Urinary bladder (tissue), 4 donors: ENCODE data around the gene WFDC1. TPM values are rescaled to one million over a fixed set of nuclear protein-coding genes. Genes with fewer than 3 reads are reported as not detected.

ENCODE experiments used
- DNase-seq: peaks from one replicate; pipeline ENCODE4 v3.0.0-alpha.2; 2015; ENCODE audit errors: extremely low spot score
- H3K27ac ChIP-seq: one replicate; pipeline ENCODE4 v1.5.1; 2013; ENCODE audit warnings: low read depth, mild to moderate bottlenecking, moderate library complexity
- H3K36me3 ChIP-seq: one replicate; pipeline ENCODE4 v1.6.1; 2013; ENCODE audit warnings: mild to moderate bottlenecking, moderate library complexity; ENCODE audit not compliant: insufficient read depth
- H3K4me1 ChIP-seq: one replicate; pipeline ENCODE4 v1.6.1; 2013; ENCODE audit warnings: mild to moderate bottlenecking, moderate library complexity; ENCODE audit not compliant: insufficient read depth
- H3K4me3 ChIP-seq: one replicate; pipeline ENCODE4 v1.5.1; 2013; ENCODE audit warnings: low read depth, low read length
- WGBS: extraction: QIAGEN DNeasy Blood & Tissue Kit; methylation state at CpG from one replicate; pipeline ENCODE4 v1.1.7; 2013; 5-methylcytosine and 5-hydroxymethylcytosine counted together
- polyA plus RNA-seq: library from polyadenylated mRNA; stranded (reverse); fragments of 200-250 nt; gene quantifications from one replicate; pipeline ENCODE4 v1.2.3, GENCODE V29; 2013
- total RNA-seq: library from RNA; depleted of rRNA; stranded (reverse); fragments of >200 nt; gene quantifications from one replicate; pipeline ENCODE4 v1.2.3, GENCODE V29; 2014
- donor health status: healthy with polysubstance abuse.
- donor health status: healthy.

The WFDC1 gene
- total and polyA plus RNA-seq, 2 donors: 44.6 to 67.2 TPM

- H3K4me1 ChIP-seq: no peaks in the 10 kb centered on the region
- no peak overlapping the region for H3K27ac ChIP-seq
- no peak overlapping the region for H3K4me3 ChIP-seq
- H3K36me3 ChIP-seq: no peaks in the 10 kb centered on the region
- no peak for DNase-seq
- WGBS: 70% methylated on average over 13 of the region's 13 CpGs
Measured at GRCh38 chr16:84362471-84362941, 67.8 kb downstream of the WFDC1 start.

GRCh38 chr16:84366208-84366607 lies 71.5 kb downstream of the WFDC1 start:
- 88% methylated on average over 9 of the region's 9 CpGs for WGBS
- H3K4me1 ChIP-seq: no peaks in the 10 kb centered on the region
- H3K36me3 ChIP-seq: no peaks in the 10 kb centered on the region
- no peak overlapping the region for H3K27ac ChIP-seq
- no peak for DNase-seq
- H3K4me3 ChIP-seq: no peak overlapping the region

- Histone ChIP-seq H3K4me3 (no peak overlapping the region), H3K27ac (no peak overlapping the region), H3K4me1 (no peaks in the 10 kb centered on the region), H3K36me3 (no peaks in the 10 kb centered on the region)
- WGBS: 63% methylated on average over 9 of the region's 9 CpGs
- no peak for DNase-seq
Measured at GRCh38 chr16:84367297-84367680, 72.6 kb downstream of the WFDC1 start.

GRCh38 chr16:84367750-84368307 lies 73.2 kb downstream of the WFDC1 start:
- WGBS: 24% methylated on average over 27 of the region's 27 CpGs
- Histone ChIP-seq H3K4me3 (peak overlapping the region; percentile 17), H3K36me3 (no peaks in the 10 kb centered on the region), H3K27ac (no peak overlapping the region), H3K4me1 (no peaks in the 10 kb centered on the region)
- DNase-seq: no peak

- no peaks in the 10 kb centered on the region for H3K36me3 ChIP-seq
- no peaks in the 10 kb centered on the region for H3K4me1 ChIP-seq
- 2% methylated on average over 66 of the region's 66 CpGs for WGBS
- no peak for DNase-seq
- no peak within 1 kb of the TSS for H3K27ac ChIP-seq
- peak within 1 kb of the TSS; percentile 17 for H3K4me3 ChIP-seq
Measured at GRCh38 chr16:84368308-84368996, 73.8 kb downstream of the WFDC1 start, which contains the start of gene ATP2C2. ATP2C2 (plus strand) TSS chr16:84368538; CDS start chr16:84368616, 78 bp downstream.

- H3K36me3 ChIP-seq: no peaks in the 10 kb centered on the region
- H3K4me1 ChIP-seq: no peaks in the 10 kb centered on the region
- 47% methylated on average over 7 of the region's 7 CpGs for WGBS
- no peak for DNase-seq
- no peak overlapping the region for H3K27ac ChIP-seq
- H3K4me3 ChIP-seq: no peak overlapping the region
Measured at GRCh38 chr16:84369105-84369504, 74.4 kb downstream of the WFDC1 start.

GRCh38 chr16:84369938-84370627 lies 75.4 kb downstream of the WFDC1 start:
- WGBS: 62% methylated on average over 11 of the region's 11 CpGs
- no peaks in the 10 kb centered on the region for H3K4me1 ChIP-seq

GRCh38 chr16:84370723-84371552 lies 76.3 kb downstream of the WFDC1 start:
- Histone ChIP-seq H3K36me3 (no peaks in the 10 kb centered on the region), H3K27ac (no peak overlapping the region), H3K4me3 (no peak overlapping the region), H3K4me1 (no peaks in the 10 kb centered on the region)
- DNase-seq: no peak
- 66% methylated on average over 8 of the region's 8 CpGs for WGBS

More at GRCh38 chr16:84369938-84370627, 75.4 kb downstream of the WFDC1 start:
- no peak overlapping the region for H3K4me3 ChIP-seq
- DNase-seq: no peak
- H3K36me3 ChIP-seq: no peaks in the 10 kb centered on the region
- H3K27ac ChIP-seq: no peak overlapping the region

- 62% methylated on average over 4 of the region's 4 CpGs for WGBS
- H3K4me1 ChIP-seq: no peaks in the 10 kb centered on the region
- no peak overlapping the region for H3K27ac ChIP-seq
- no peak for DNase-seq
- H3K4me3 ChIP-seq: no peak overlapping the region
- H3K36me3 ChIP-seq: no peaks in the 10 kb centered on the region
Measured at GRCh38 chr16:84371553-84371865, 76.8 kb downstream of the WFDC1 start.

- H3K27ac ChIP-seq: no peak overlapping the region
- no peaks in the 10 kb centered on the region for H3K4me1 ChIP-seq
- WGBS: 65% methylated on average over 10 of the region's 10 CpGs
- DNase-seq: no peak
- no peak overlapping the region for H3K4me3 ChIP-seq
- H3K36me3 ChIP-seq: no peaks in the 10 kb centered on the region
Measured at GRCh38 chr16:84373907-84374489, 79.3 kb downstream of the WFDC1 start.

GRCh38 chr16:84378099-84378498 lies 83.4 kb downstream of the WFDC1 start:
- no peak overlapping the region for H3K27ac ChIP-seq
- no peak overlapping the region for H3K4me3 ChIP-seq
- DNase-seq: no peak
- WGBS: 84% methylated on average over 7 of the region's 7 CpGs
- no peaks in the 10 kb centered on the region for H3K4me1 ChIP-seq
- H3K36me3 ChIP-seq: no peaks in the 10 kb centered on the region

- DNase-seq: no peak
- H3K36me3 ChIP-seq: no peaks in the 10 kb centered on the region
- no peak overlapping the region for H3K27ac ChIP-seq
- WGBS: 85% methylated on average over 13 of the region's 13 CpGs
- H3K4me3 ChIP-seq: no peak overlapping the region
- no peaks in the 10 kb centered on the region for H3K4me1 ChIP-seq
Measured at GRCh38 chr16:84378567-84378966, 83.9 kb downstream of the WFDC1 start.

- 63% methylated on average over 11 of the region's 11 CpGs for WGBS
- no peak overlapping the region for H3K27ac ChIP-seq
Measured at GRCh38 chr16:84379008-84379708, 84.5 kb downstream of the WFDC1 start.

More at GRCh38 chr16:84379008-84379708, 84.5 kb downstream of the WFDC1 start:
- no peak for DNase-seq
- Histone ChIP-seq H3K36me3 (no peaks in the 10 kb centered on the region), H3K4me3 (no peak overlapping the region), H3K4me1 (no peaks in the 10 kb centered on the region)
